ENCODE measurements around the gene KIF12. TPM values are rescaled to one million over a fixed set of nuclear protein-coding genes. Genes with fewer than 3 reads are reported as not detected.

The KIF12 gene
- total and polyA plus RNA-seq, 2 experiments from 2014 or later, result 4.2 to 4.3 TPM

GRCh38 chr9:114141553-114142402 lies 42.7 kb upstream of the KIF12 start:
- no peaks in the 10 kb centered on the region for H3F3A ChIP-seq (replicated peaks; ENCODE audit: low read depth)
- H3K9me3 Mint-ChIP-seq, result no peaks in the 10 kb centered on the region
- no peaks in the 10 kb centered on the region for H3K79me2 ChIP-seq (replicated peaks; ENCODE audit: insufficient read depth)
- DNase-seq (ENCODE audit: low spot score) (no peak), ATAC-seq (no peak)
- H3K27me3 ChIP-seq (ENCODE audit: insufficient read depth), result no peaks in the 10 kb centered on the region; the same call in 1 of the 2 replicates
- no peaks in the 10 kb centered on the region for H3K4me1 Mint-ChIP-seq
- H3K4me2 ChIP-seq, result no peak overlapping the region
- no peak overlapping the region for H3K4me3 Mint-ChIP-seq
- no peak overlapping the region for H3K27ac Mint-ChIP-seq
- no peak overlapping the region for H3K4me3 ChIP-seq
- TF ChIP-seq CREB1 (CRISPR knock-in tag; IDR thresholded peaks at IDR 0.05; ENCODE audit: low read depth) (no peak), JUNB (IDR thresholded peaks at IDR 0.05; ENCODE audit: unreplicated experiment) (no peak), ZNF114 (CRISPR knock-in tag; IDR thresholded peaks at IDR 0.05) (no peak), POLR2AphosphoS5 (IDR thresholded peaks at IDR 0.05; ENCODE audit: low read depth) (no peak), NANOG (IDR thresholded peaks at IDR 0.05; ENCODE audit: borderline replicate concordance) (no peak), ZNF331 (CRISPR knock-in tag; IDR thresholded peaks at IDR 0.05; ENCODE audit: low read depth) (no peak), REST (IDR thresholded peaks at IDR 0.05; ENCODE audit: unreplicated experiment) (no peak), STAT1 (IDR thresholded peaks at IDR 0.05; ENCODE audit: unreplicated experiment) (no peak), EZH2phosphoT487 (IDR thresholded peaks at IDR 0.05; ENCODE audit: unreplicated experiment) (no peak), EZH2 (IDR thresholded peaks at IDR 0.05; ENCODE audit: low read depth, unreplicated experiment) (no peak)
- TF ChIP-seq, protein P1, sequence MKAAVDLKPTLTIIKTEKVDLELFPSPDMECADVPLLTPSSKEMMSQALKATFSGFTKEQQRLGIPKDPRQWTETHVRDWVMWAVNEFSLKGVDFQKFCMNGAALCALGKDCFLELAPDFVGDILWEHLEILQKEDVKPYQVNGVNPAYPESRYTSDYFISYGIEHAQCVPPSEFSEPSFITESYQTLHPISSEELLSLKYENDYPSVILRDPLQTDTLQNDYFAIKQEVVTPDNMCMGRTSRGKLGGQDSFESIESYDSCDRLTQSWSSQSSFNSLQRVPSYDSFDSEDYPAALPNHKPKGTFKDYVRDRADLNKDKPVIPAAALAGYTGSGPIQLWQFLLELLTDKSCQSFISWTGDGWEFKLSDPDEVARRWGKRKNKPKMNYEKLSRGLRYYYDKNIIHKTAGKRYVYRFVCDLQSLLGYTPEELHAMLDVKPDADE (IDR thresholded peaks at IDR 0.05), result no peak
- TF ChIP-seq, protein P2, sequence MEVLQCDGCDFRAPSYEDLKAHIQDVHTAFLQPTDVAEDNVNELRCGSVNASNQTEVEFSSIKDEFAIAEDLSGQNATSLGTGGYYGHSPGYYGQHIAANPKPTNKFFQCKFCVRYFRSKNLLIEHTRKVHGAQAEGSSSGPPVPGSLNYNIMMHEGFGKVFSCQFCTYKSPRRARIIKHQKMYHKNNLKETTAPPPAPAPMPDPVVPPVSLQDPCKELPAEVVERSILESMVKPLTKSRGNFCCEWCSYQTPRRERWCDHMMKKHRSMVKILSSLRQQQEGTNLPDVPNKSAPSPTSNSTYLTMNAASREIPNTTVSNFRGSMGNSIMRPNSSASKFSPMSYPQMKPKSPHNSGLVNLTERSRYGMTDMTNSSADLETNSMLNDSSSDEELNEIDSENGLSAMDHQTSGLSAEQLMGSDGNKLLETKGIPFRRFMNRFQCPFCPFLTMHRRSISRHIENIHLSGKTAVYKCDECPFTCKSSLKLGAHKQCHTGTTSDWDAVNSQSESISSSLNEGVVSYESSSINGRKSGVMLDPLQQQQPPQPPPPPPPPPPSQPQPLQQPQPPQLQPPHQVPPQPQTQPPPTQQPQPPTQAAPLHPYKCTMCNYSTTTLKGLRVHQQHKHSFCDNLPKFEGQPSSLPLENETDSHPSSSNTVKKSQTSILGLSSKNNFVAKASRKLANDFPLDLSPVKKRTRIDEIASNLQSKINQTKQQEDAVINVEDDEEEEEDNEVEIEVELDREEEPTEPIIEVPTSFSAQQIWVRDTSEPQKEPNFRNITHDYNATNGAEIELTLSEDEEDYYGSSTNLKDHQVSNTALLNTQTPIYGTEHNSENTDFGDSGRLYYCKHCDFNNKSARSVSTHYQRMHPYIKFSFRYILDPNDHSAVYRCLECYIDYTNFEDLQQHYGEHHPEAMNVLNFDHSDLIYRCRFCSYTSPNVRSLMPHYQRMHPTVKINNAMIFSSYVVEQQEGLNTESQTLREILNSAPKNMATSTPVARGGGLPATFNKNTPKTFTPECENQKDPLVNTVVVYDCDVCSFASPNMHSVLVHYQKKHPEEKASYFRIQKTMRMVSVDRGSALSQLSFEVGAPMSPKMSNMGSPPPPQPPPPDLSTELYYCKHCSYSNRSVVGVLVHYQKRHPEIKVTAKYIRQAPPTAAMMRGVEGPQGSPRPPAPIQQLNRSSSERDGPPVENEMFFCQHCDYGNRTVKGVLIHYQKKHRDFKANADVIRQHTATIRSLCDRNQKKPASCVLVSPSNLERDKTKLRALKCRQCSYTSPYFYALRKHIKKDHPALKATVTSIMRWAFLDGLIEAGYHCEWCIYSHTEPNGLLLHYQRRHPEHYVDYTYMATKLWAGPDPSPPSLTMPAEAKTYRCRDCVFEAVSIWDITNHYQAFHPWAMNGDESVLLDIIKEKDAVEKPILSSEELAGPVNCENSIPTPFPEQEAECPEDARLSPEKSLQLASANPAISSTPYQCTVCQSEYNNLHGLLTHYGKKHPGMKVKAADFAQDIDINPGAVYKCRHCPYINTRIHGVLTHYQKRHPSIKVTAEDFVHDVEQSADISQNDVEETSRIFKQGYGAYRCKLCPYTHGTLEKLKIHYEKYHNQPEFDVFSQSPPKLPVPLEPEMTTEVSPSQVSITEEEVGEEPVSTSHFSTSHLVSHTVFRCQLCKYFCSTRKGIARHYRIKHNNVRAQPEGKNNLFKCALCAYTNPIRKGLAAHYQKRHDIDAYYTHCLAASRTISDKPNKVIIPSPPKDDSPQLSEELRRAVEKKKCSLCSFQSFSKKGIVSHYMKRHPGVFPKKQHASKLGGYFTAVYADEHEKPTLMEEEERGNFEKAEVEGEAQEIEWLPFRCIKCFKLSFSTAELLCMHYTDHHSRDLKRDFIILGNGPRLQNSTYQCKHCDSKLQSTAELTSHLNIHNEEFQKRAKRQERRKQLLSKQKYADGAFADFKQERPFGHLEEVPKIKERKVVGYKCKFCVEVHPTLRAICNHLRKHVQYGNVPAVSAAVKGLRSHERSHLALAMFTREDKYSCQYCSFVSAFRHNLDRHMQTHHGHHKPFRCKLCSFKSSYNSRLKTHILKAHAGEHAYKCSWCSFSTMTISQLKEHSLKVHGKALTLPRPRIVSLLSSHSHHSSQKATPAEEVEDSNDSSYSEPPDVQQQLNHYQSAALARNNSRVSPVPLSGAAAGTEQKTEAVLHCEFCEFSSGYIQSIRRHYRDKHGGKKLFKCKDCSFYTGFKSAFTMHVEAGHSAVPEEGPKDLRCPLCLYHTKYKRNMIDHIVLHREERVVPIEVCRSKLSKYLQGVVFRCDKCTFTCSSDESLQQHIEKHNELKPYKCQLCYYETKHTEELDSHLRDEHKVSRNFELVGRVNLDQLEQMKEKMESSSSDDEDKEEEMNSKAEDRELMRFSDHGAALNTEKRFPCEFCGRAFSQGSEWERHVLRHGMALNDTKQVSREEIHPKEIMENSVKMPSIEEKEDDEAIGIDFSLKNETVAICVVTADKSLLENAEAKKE (CRISPR knock-in tag; IDR thresholded peaks at IDR 0.05), result no peak
- TF ChIP-seq, protein P3, sequence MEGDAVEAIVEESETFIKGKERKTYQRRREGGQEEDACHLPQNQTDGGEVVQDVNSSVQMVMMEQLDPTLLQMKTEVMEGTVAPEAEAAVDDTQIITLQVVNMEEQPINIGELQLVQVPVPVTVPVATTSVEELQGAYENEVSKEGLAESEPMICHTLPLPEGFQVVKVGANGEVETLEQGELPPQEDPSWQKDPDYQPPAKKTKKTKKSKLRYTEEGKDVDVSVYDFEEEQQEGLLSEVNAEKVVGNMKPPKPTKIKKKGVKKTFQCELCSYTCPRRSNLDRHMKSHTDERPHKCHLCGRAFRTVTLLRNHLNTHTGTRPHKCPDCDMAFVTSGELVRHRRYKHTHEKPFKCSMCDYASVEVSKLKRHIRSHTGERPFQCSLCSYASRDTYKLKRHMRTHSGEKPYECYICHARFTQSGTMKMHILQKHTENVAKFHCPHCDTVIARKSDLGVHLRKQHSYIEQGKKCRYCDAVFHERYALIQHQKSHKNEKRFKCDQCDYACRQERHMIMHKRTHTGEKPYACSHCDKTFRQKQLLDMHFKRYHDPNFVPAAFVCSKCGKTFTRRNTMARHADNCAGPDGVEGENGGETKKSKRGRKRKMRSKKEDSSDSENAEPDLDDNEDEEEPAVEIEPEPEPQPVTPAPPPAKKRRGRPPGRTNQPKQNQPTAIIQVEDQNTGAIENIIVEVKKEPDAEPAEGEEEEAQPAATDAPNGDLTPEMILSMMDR (conservative IDR thresholded peaks at IDR 0.05; ENCODE audit: low read depth in 2 of 2), result no peak
- no peaks in the 10 kb centered on the region; the same call in 2 of the 3 replicates for H3K36me3 Mint-ChIP-seq (ENCODE audit: low read depth)
- no peak overlapping the region for H3K27ac ChIP-seq (ENCODE audit: low read depth)
- no peaks in the 10 kb centered on the region for H4K20me1 ChIP-seq (replicated peaks; ENCODE audit: insufficient read depth)
- no peak overlapping the region for H2AFZ ChIP-seq
- no peaks in the 10 kb centered on the region for H3K9me2 ChIP-seq (ENCODE audit: insufficient read depth)
- H3K27me3 Mint-ChIP-seq (ENCODE audit: insufficient read depth, low read depth, poor library complexity), result peaks cover 7% of the 10 kb centered on the region
- no peaks in the 10 kb centered on the region for H3K4me1 ChIP-seq (ENCODE audit: insufficient read depth)
- no peaks in the 10 kb centered on the region for H3K36me3 ChIP-seq (ENCODE audit: insufficient read depth)
